Mesendoderm (in vitro differentiated cells): ENCODE data around the gene MC1R.
A peak's percentile ranks its signal among the peaks of the same experiment; 100 is the strongest.

Experiments used
- DNase-seq: peaks from one replicate; pipeline ENCODE4 v3.0.0; 2013
- H2AK5ac ChIP-seq: 2 replicates; pipeline ENCODE4 v1.6.1; 2013; ENCODE audit warnings: low read length, inconsistent platforms
- H2BK120ac ChIP-seq: 2 replicates; pipeline ENCODE4 v1.6.1; 2013; ENCODE audit warnings: low read depth, mild to moderate bottlenecking, low read length, moderate library complexity, mixed read lengths
- H2BK15ac ChIP-seq: replicated peaks from 2 replicates; pipeline ENCODE4 v1.6.1; 2013; ENCODE audit warnings: low read depth, mild to moderate bottlenecking, moderate library complexity
- H2BK5ac ChIP-seq: 2 replicates; pipeline ENCODE4 v1.6.1; 2013; ENCODE audit warnings: low read length, inconsistent platforms
- H3K18ac ChIP-seq: 2 replicates; pipeline ENCODE4 v1.6.1; 2013; ENCODE audit warnings: mild to moderate bottlenecking, low read length, mixed read lengths
- H3K23ac ChIP-seq: one replicate; pipeline ENCODE4 v1.6.1; 2013; ENCODE audit warnings: low read length
- H3K27ac ChIP-seq: 2 replicates; pipeline ENCODE4 v1.5.1; 2013; ENCODE audit warnings: low read depth, mild to moderate bottlenecking, inconsistent platforms, low read length, moderate library complexity
- H3K27me3 ChIP-seq: 2 replicates; pipeline ENCODE4 v1.6.1; 2013; ENCODE audit warnings: low read length, control low read depth, mild to moderate bottlenecking, inconsistent platforms; ENCODE audit not compliant: insufficient read depth, poor library complexity
- H3K36me3 ChIP-seq: 2 replicates; pipeline ENCODE4 v1.6.1; 2013; ENCODE audit warnings: low read length, inconsistent platforms; ENCODE audit not compliant: control insufficient read depth, insufficient read depth
- H3K4ac ChIP-seq: one replicate; pipeline ENCODE4 v1.6.1; 2013; ENCODE audit warnings: low read depth, mild to moderate bottlenecking, low read length, moderate library complexity
- H3K4me1 ChIP-seq: 2 replicates; pipeline ENCODE4 v1.6.1; 2013; ENCODE audit warnings: low read depth, low read length, inconsistent platforms; ENCODE audit not compliant: control insufficient read depth
- H3K4me2 ChIP-seq: 2 replicates; pipeline ENCODE4 v1.6.1; 2013; ENCODE audit warnings: low read length
- H3K4me3 ChIP-seq: 2 replicates; pipeline ENCODE4 v1.5.1; 2013; ENCODE audit warnings: mild to moderate bottlenecking, low read length
- H3K56ac ChIP-seq: one replicate; pipeline ENCODE4 v1.6.1; 2013; ENCODE audit warnings: low read length
- H3K79me1 ChIP-seq: 2 replicates; pipeline ENCODE4 v1.6.1; 2013; ENCODE audit warnings: low read length, inconsistent platforms
- H3K79me2 ChIP-seq: 2 replicates; pipeline ENCODE4 v1.6.1; 2013; ENCODE audit warnings: mild to moderate bottlenecking, low read length; ENCODE audit not compliant: control insufficient read depth, insufficient read depth
- H3K9ac ChIP-seq: 2 replicates; pipeline ENCODE4 v1.6.1; 2013; ENCODE audit warnings: low read length, inconsistent platforms
- H4K5ac ChIP-seq: one replicate; pipeline ENCODE4 v1.6.1; 2013; ENCODE audit warnings: low read length
- H4K8ac ChIP-seq: one replicate; pipeline ENCODE4 v1.6.1; 2013; ENCODE audit warnings: low read depth, mild to moderate bottlenecking, control low read depth, low read length, moderate library complexity
- WGBS: extraction: QIAGEN DNeasy Blood & Tissue Kit; methylation state at CpG from one replicate; pipeline ENCODE4 v1.1.7; 2013; ENCODE audit warnings: low lambda C conversion rate, missing lambda C conversion rate; ENCODE audit not compliant: insufficient coverage; ENCODE audit errors: extremely low coverage; 5-methylcytosine and 5-hydroxymethylcytosine counted together

MC1R gene

DNA sequence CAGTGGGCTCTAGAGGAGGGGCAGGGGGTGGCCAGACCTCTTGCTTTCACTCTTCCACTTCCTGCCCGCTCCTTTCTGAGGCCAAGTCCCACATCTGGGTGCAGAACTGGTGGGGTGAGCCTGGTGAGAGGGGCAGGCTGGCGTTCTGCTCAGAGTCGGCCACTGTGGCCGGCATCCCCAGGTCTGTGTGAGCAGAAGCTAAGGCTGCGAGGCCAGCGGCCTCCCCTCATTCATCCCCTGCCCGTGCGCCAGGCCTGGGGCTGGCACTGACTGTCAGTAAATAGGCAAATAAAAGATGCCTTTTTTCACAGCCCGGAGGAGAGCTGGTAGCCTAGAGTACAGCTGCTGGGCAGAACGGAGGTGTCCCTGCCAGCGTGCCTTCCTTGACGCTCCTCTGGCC lies 31.1 kb downstream of the MC1R start:
- Histone ChIP-seq H4K5ac (no peak overlapping the region), H3K27ac (no peak overlapping the region), H3K9ac (no peak overlapping the region), H3K79me1 (no peaks in the 10 kb centered on the region), H3K79me2 (no peaks in the 10 kb centered on the region), H3K4me2 (peak overlapping the region; percentile 61), H3K56ac (no peak overlapping the region), H3K4me1 (no peaks in the 10 kb centered on the region), H2BK5ac (no peak overlapping the region), H3K23ac (no peak overlapping the region), H3K36me3 (no peaks in the 10 kb centered on the region), H3K4ac (no peak overlapping the region), H3K27me3 (no peaks in the 10 kb centered on the region), H2AK5ac (no peak overlapping the region), H3K18ac (no peak overlapping the region), H2BK15ac (no peak overlapping the region), H4K8ac (no peak overlapping the region), H2BK120ac (no peak overlapping the region), H3K4me3 (no peak overlapping the region)
- no peak for DNase-seq
- WGBS = no CpG with 5 or more reads among the region's 12 CpGs

DNA sequence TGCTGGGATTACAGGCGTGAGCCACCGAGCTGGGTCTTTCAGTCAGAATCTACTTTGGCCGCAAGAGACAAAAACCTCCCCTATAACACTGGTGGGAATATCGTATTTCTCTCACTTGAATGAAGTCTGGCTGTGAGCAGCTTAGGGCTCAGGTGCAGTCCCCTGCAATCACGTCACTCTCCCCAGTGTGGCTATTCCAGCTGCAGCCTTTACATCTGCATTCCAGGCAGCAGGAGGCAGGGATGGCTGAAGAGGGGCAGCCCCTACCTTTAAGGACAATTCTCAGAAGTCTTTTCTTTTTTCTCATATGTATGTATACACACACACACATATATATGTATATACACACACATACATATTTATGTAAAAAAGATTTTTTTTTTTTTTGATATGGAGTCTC lies 32.8 kb downstream of the MC1R start:
- WGBS = no CpG with 5 or more reads among the region's 5 CpGs

DNA sequence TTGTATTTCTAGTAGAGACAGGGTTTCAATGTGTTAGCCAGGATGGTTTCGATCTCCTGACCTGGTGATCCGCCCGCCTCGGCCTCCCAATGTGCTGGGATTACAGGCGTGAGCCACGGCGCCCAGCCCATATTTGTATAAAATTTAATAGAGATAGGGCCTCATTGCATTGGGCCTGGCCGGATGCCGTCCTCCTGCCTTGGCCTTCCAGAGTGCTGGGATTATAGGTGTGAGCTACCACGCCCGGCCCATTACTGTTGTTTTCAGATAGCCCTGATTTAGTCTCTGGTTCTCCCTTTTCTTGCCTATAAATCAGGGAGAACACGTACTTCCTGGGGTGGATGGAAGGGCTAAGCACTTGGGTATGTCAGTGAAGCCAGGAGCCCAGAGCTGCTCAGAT lies 33.4 kb downstream of the MC1R start:
- H3K4ac ChIP-seq = no peak overlapping the region
- no peak overlapping the region for H4K5ac ChIP-seq
- no peak overlapping the region for H3K56ac ChIP-seq
- H2BK120ac ChIP-seq = no peak overlapping the region
- no peaks in the 10 kb centered on the region for H3K4me1 ChIP-seq
- H2BK5ac ChIP-seq = no peak overlapping the region
- no peak overlapping the region for H3K4me2 ChIP-seq
- no peak overlapping the region for H3K27ac ChIP-seq
- no peak overlapping the region for H3K18ac ChIP-seq
- no CpG with 5 or more reads among the region's 12 CpGs for WGBS
- H3K23ac ChIP-seq = no peak overlapping the region
- no peaks in the 10 kb centered on the region for H3K27me3 ChIP-seq
- H3K4me3 ChIP-seq = no peak overlapping the region
- H3K36me3 ChIP-seq = no peaks in the 10 kb centered on the region
- DNase-seq = no peak
- no peak overlapping the region for H2BK15ac ChIP-seq
- no peak overlapping the region for H2AK5ac ChIP-seq
- H4K8ac ChIP-seq = no peak overlapping the region
- H3K9ac ChIP-seq = no peak overlapping the region
- no peaks in the 10 kb centered on the region for H3K79me2 ChIP-seq
- no peaks in the 10 kb centered on the region for H3K79me1 ChIP-seq

More for the DNA sequence above, 32.8 kb downstream of the MC1R start:
- Histone ChIP-seq H3K4ac (no peak overlapping the region), H3K27me3 (no peaks in the 10 kb centered on the region), H2BK5ac (no peak overlapping the region), H3K4me1 (no peaks in the 10 kb centered on the region), H3K4me2 (no peak overlapping the region), H3K4me3 (no peak overlapping the region), H4K8ac (no peak overlapping the region), H2BK120ac (no peak overlapping the region), H3K36me3 (no peaks in the 10 kb centered on the region), H3K79me1 (no peaks in the 10 kb centered on the region), H3K23ac (no peak overlapping the region), H3K18ac (no peak overlapping the region), H2BK15ac (no peak overlapping the region), H3K79me2 (no peaks in the 10 kb centered on the region), H3K27ac (no peak overlapping the region), H3K56ac (no peak overlapping the region), H3K9ac (no peak overlapping the region), H2AK5ac (no peak overlapping the region), H4K5ac (no peak overlapping the region)
- no peak for DNase-seq

DNA sequence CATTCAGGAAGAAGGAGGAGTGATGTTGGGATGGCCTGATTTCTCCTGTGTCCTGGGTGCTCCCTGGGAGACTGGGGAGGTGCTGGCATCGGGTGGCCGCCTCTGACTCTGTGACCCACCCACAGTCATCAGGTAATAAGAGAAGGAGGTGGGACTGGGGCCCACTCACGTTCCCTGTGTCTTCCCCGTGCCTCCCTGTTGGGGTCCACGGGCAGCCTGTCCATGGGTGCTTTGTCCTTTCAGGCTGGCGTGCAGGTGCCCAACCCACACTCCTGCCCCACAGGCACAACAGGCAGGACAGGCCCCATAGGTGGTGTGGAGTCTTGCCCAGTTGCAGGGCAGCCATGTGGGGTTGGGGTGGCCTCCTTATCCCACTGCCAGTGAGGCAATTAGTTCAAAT lies 33.9 kb downstream of the MC1R start:
- no peak overlapping the region for H3K9ac ChIP-seq
- H3K23ac ChIP-seq = no peak overlapping the region
- no peaks in the 10 kb centered on the region for H3K27me3 ChIP-seq
- H3K27ac ChIP-seq = no peak overlapping the region
- no peak overlapping the region for H2BK5ac ChIP-seq
- H3K79me1 ChIP-seq = no peaks in the 10 kb centered on the region
- WGBS = no CpG with 5 or more reads among the region's 6 CpGs
- H3K4me2 ChIP-seq = no peak overlapping the region
- H3K4me1 ChIP-seq = no peaks in the 10 kb centered on the region
- H2BK15ac ChIP-seq = no peak overlapping the region
- no peak overlapping the region for H3K4ac ChIP-seq
- H3K4me3 ChIP-seq = no peak overlapping the region
- no peak overlapping the region for H2BK120ac ChIP-seq
- H3K56ac ChIP-seq = no peak overlapping the region
- H3K18ac ChIP-seq = no peak overlapping the region
- no peaks in the 10 kb centered on the region for H3K36me3 ChIP-seq
- no peaks in the 10 kb centered on the region for H3K79me2 ChIP-seq
- no peak for DNase-seq
- H4K8ac ChIP-seq = no peak overlapping the region
- H2AK5ac ChIP-seq = no peak overlapping the region
- H4K5ac ChIP-seq = no peak overlapping the region

DNA sequence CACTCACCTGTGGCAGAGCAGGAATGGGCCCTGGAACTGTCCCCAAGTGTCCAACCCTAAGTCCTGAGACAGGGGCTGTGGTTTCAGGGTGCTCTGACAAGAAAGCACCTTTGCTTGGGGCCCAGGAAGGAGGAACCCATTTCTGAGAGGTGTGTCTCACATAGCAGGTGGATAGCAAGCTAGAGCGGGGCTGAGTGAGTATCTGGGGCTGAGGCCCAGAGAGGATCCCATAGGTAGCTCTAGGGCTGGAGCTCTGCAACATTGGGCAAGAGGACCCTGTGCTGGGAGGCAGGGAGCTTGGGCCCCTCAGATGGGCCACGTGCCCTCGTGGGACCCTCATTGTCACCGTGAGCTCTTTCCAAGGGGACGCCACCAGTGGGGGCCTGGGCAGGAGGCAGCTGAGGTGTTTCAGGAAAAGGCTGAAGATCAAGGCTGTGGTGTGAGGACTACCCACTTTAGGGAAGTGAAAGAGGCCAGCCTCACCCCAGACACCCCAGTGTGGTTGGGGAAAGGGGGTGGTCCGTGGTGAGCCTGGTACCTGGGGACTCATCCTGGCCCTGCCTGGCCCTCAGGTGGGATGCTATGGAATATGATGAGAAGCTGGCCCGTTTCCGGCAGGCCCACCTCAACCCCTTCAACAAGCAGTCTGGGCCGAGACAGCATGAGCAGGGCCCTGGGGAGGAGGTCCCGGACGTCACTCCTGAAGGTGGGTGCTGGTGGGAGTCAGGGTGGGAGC lies 35.2 kb downstream of the MC1R start:
- no peak overlapping the region for H3K56ac ChIP-seq
- H3K4me1 ChIP-seq = no peaks in the 10 kb centered on the region
- no peak overlapping the region for H4K8ac ChIP-seq
- H3K23ac ChIP-seq = no peak overlapping the region
- H3K4ac ChIP-seq = no peak overlapping the region
- H2AK5ac ChIP-seq = no peak overlapping the region
- H4K5ac ChIP-seq = no peak overlapping the region
- H3K27me3 ChIP-seq = no peaks in the 10 kb centered on the region
- H3K9ac ChIP-seq = no peak overlapping the region
- H2BK120ac ChIP-seq = no peak overlapping the region
- no peak overlapping the region for H3K4me3 ChIP-seq
- no peak overlapping the region for H2BK5ac ChIP-seq
- WGBS = no CpG with 5 or more reads among the region's 11 CpGs
- H3K18ac ChIP-seq = no peak overlapping the region
- no peaks in the 10 kb centered on the region for H3K79me2 ChIP-seq
- H3K4me2 ChIP-seq = no peak overlapping the region
- H3K79me1 ChIP-seq = no peaks in the 10 kb centered on the region
- DNase-seq = no peak
- H3K36me3 ChIP-seq = peaks cover 1% of the 10 kb centered on the region
- H2BK15ac ChIP-seq = no peak overlapping the region
- H3K27ac ChIP-seq = no peak overlapping the region

DNA sequence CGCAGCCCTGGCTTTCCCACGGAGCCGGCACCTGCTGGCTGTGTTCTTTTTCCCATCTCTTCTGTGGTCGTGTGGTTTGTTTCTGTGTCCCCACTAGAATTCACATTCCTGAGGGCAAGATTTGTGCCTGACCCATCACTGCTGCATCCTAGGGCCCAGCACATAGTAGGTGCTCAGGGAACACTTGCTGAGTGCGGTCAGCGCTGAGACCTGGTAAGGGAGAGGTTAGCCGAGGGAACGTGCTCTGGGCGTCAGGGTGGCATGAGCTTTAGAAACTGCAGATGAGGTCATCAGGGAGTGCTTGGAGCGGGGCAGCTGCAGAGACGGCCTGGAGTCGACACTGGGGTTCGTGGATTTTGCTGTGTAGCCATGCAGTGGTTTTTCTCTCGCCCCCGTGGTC lies 35.8 kb downstream of the MC1R start:
- H3K4me3 ChIP-seq = no peak overlapping the region
- DNase-seq = no peak
- H2BK15ac ChIP-seq = no peak overlapping the region
- H4K8ac ChIP-seq = no peak overlapping the region
- H3K79me2 ChIP-seq = no peaks in the 10 kb centered on the region
- H2BK120ac ChIP-seq = no peak overlapping the region
- H3K4ac ChIP-seq = no peak overlapping the region
- no peak overlapping the region for H3K9ac ChIP-seq
- no peak overlapping the region for H4K5ac ChIP-seq
- H3K18ac ChIP-seq = no peak overlapping the region
- H3K27ac ChIP-seq = no peak overlapping the region
- H3K4me1 ChIP-seq = no peaks in the 10 kb centered on the region
- no peak overlapping the region for H2AK5ac ChIP-seq
- H3K4me2 ChIP-seq = no peak overlapping the region
- H3K36me3 ChIP-seq = peaks cover 1% of the 10 kb centered on the region
- no peaks in the 10 kb centered on the region for H3K79me1 ChIP-seq
- WGBS = no CpG with 5 or more reads among the region's 15 CpGs
- no peak overlapping the region for H3K56ac ChIP-seq
- H2BK5ac ChIP-seq = no peak overlapping the region
- H3K27me3 ChIP-seq = no peaks in the 10 kb centered on the region
- no peak overlapping the region for H3K23ac ChIP-seq
